Astrocyte (in vitro differentiated cells and primary cell): ENCODE results near the gene CD99L2. TPM values are rescaled to one million over a fixed set of nuclear protein-coding genes. Genes with fewer than 3 reads are reported as not detected.

ENCODE experiments used
- DNase-seq: peaks from one replicate; pipeline ENCODE4 v3.0.0-alpha.2; 2010; ENCODE audit warnings: low read depth
- FAIRE-seq: peaks from 2 replicates; lab custom pipeline; 2011; peaks lifted over from hg19 to GRCh38; lab: Jason Lieb, UNC
- H2AFZ ChIP-seq: 2 replicates; pipeline ENCODE4 v1.6.0; 2012; ENCODE audit warnings: low read depth, low read length, inconsistent platforms
- H3K27ac ChIP-seq: 2 replicates; pipeline ENCODE4 v1.5.1; 2011; ENCODE audit warnings: low read depth, low read length, inconsistent platforms
- H3K27me3 ChIP-seq: 2 replicates; pipeline ENCODE4 v1.6.0; 2011; ENCODE audit warnings: low read length, inconsistent platforms; ENCODE audit not compliant: insufficient read depth
- H3K36me3 ChIP-seq: 2 replicates; pipeline ENCODE4 v1.5.1; 2011; ENCODE audit warnings: low read length, inconsistent platforms; ENCODE audit not compliant: insufficient read depth
- H3K4me1 ChIP-seq: 2 replicates; pipeline ENCODE4 v1.5.1; 2011; ENCODE audit warnings: low read length, inconsistent platforms; ENCODE audit not compliant: insufficient read depth
- H3K4me2 ChIP-seq: 2 replicates; pipeline ENCODE4 v1.6.0; 2012; ENCODE audit warnings: low read length, inconsistent platforms
- H3K4me3 ChIP-seq: 2 replicates; pipeline ENCODE4 v1.5.1; 2011; ENCODE audit warnings: low read depth, mild to moderate bottlenecking, low read length, inconsistent platforms; ENCODE audit not compliant: insufficient read depth
- H3K79me2 ChIP-seq: 2 replicates; pipeline ENCODE4 v1.6.0; 2012; ENCODE audit warnings: mild to moderate bottlenecking, low read length, inconsistent platforms; ENCODE audit not compliant: insufficient read depth
- H3K9ac ChIP-seq: 2 replicates; pipeline ENCODE4 v1.6.0; 2012; ENCODE audit warnings: mild to moderate bottlenecking, low read length, inconsistent platforms
- H3K9me3 ChIP-seq: 2 replicates; pipeline ENCODE4 v1.5.1; 2012; ENCODE audit warnings: low read depth, mild to moderate bottlenecking, low read length, inconsistent platforms; ENCODE audit not compliant: insufficient read depth
- H4K20me1 ChIP-seq: 2 replicates; pipeline ENCODE4 v1.6.0; 2012; ENCODE audit warnings: low read length, inconsistent platforms; ENCODE audit not compliant: insufficient read depth
- H3K27ac Mint-ChIP-seq: one replicate; pipeline ENCODE4 v1.8.0; 2021; ENCODE audit warnings: mild to moderate bottlenecking, mixed read lengths; ENCODE audit not compliant: unreplicated experiment
- H3K27me3 Mint-ChIP-seq: one replicate; pipeline ENCODE4 v1.8.0; 2021; ENCODE audit warnings: low read depth, mixed read lengths; ENCODE audit not compliant: unreplicated experiment
- H3K36me3 Mint-ChIP-seq: one replicate; pipeline ENCODE4 v1.8.0; 2021; ENCODE audit warnings: low read depth, mixed read lengths; ENCODE audit not compliant: unreplicated experiment
- H3K4me1 Mint-ChIP-seq: one replicate; pipeline ENCODE4 v1.8.0; 2021; ENCODE audit warnings: low read depth, mixed read lengths; ENCODE audit not compliant: unreplicated experiment
- H3K4me3 Mint-ChIP-seq: one replicate; pipeline ENCODE4 v1.8.0; 2021; ENCODE audit warnings: mild to moderate bottlenecking, moderate library complexity, mixed read lengths; ENCODE audit not compliant: unreplicated experiment
- H3K9me3 Mint-ChIP-seq: one replicate; pipeline ENCODE4 v1.8.0; 2021; ENCODE audit warnings: mild to moderate bottlenecking, mixed read lengths; ENCODE audit not compliant: unreplicated experiment
- CTCF ChIP-seq: IDR thresholded peaks from 2 replicates; pipeline ENCODE4 v1.5.1; 2011; ENCODE audit warnings: low read depth, mild to moderate bottlenecking, inconsistent platforms, low read length, moderate library complexity; ENCODE audit not compliant: insufficient read depth
- EZH2 ChIP-seq: IDR thresholded peaks from 2 replicates; pipeline ENCODE4 v1.6.1; 2012; ENCODE audit warnings: mild to moderate bottlenecking, low read length, inconsistent platforms; ENCODE audit not compliant: insufficient read depth
- total RNA-seq: library from RNA; stranded (reverse); gene quantifications from 2 replicates; pipeline ENCODE4 v1.2.1, GENCODE V29; 2021

The CD99L2 gene
- total RNA-seq, 1 donor from 2014 or later: 38.4 TPM

- Histone ChIP-seq H3K4me3 (peak overlapping the region; percentile 62), H4K20me1 (no peaks in the 10 kb centered on the region), H3K9ac (peak overlapping the region; percentile 91), H3K36me3 (no peaks in the 10 kb centered on the region), H2AFZ (peak overlapping the region; percentile 81), H3K4me1 (peaks cover 2% of the 10 kb centered on the region), H3K79me2 (peaks cover 24% of the 10 kb centered on the region), H3K4me2 (peak overlapping the region; percentile 84), H3K9me3 (no peaks in the 10 kb centered on the region), H3K27me3 (no peaks in the 10 kb centered on the region), H3K27ac (peak overlapping the region; percentile 71)
- peak overlapping the region; percentile 26 for H3K27ac Mint-ChIP-seq
- no peaks in the 10 kb centered on the region for H3K9me3 Mint-ChIP-seq
- TF ChIP-seq CTCF (no peak), EZH2 (no peak)
- DNase-seq: peak; percentile 6
- H3K27me3 Mint-ChIP-seq: peaks cover 2% of the 10 kb centered on the region
- H3K4me3 Mint-ChIP-seq: peak overlapping the region; percentile 87
- no peaks in the 10 kb centered on the region for H3K4me1 Mint-ChIP-seq
- FAIRE-seq: no peak
- H3K36me3 Mint-ChIP-seq: no peaks in the 10 kb centered on the region
Measured at GRCh38 chrX:150897421-150898320, 797 bp downstream of the CD99L2 start.

- peaks cover 2% of the 10 kb centered on the region for H3K4me1 ChIP-seq
- no peak overlapping the region for H3K27ac Mint-ChIP-seq
- H2AFZ ChIP-seq: no peak overlapping the region
- H3K9me3 ChIP-seq: no peaks in the 10 kb centered on the region
- H3K36me3 Mint-ChIP-seq: no peaks in the 10 kb centered on the region
- TF ChIP-seq EZH2 (no peak), CTCF (no peak)
- peaks cover 2% of the 10 kb centered on the region for H3K27me3 Mint-ChIP-seq
- H3K79me2 ChIP-seq: peaks cover 24% of the 10 kb centered on the region
- H4K20me1 ChIP-seq: no peaks in the 10 kb centered on the region
- H3K4me2 ChIP-seq: no peak overlapping the region
- H3K27ac ChIP-seq: no peak overlapping the region
- H3K9me3 Mint-ChIP-seq: no peaks in the 10 kb centered on the region
- DNase-seq (no peak), FAIRE-seq (no peak)
- no peak overlapping the region for H3K9ac ChIP-seq
- H3K4me3 ChIP-seq: no peak overlapping the region
- H3K4me1 Mint-ChIP-seq: no peaks in the 10 kb centered on the region
- no peaks in the 10 kb centered on the region for H3K36me3 ChIP-seq
- no peaks in the 10 kb centered on the region for H3K27me3 ChIP-seq
- H3K4me3 Mint-ChIP-seq: no peak overlapping the region
Measured at GRCh38 chrX:150896632-150897031, 1.8 kb downstream of the CD99L2 start.

- Histone ChIP-seq H3K4me2 (no peak overlapping the region), H3K27ac (no peak overlapping the region), H3K4me1 (no peaks in the 10 kb centered on the region), H4K20me1 (no peaks in the 10 kb centered on the region), H3K9me3 (no peaks in the 10 kb centered on the region), H3K9ac (no peak overlapping the region), H3K79me2 (peaks cover 24% of the 10 kb centered on the region), H3K4me3 (no peak overlapping the region), H3K36me3 (no peaks in the 10 kb centered on the region), H2AFZ (no peak overlapping the region), H3K27me3 (no peaks in the 10 kb centered on the region)
- Mint-ChIP-seq H3K27ac (no peak overlapping the region), H3K9me3 (no peaks in the 10 kb centered on the region), H3K36me3 (no peaks in the 10 kb centered on the region), H3K27me3 (no peaks in the 10 kb centered on the region), H3K4me3 (no peak overlapping the region), H3K4me1 (no peaks in the 10 kb centered on the region)
- DNase-seq (no peak), FAIRE-seq (peak; percentile 37)
- TF ChIP-seq EZH2: no peak
Measured at GRCh38 chrX:150893936-150894335, 4.5 kb downstream of the CD99L2 start.
